Measurements from ENCODE around the gene LRFN2.

The LRFN2 gene

DNA sequence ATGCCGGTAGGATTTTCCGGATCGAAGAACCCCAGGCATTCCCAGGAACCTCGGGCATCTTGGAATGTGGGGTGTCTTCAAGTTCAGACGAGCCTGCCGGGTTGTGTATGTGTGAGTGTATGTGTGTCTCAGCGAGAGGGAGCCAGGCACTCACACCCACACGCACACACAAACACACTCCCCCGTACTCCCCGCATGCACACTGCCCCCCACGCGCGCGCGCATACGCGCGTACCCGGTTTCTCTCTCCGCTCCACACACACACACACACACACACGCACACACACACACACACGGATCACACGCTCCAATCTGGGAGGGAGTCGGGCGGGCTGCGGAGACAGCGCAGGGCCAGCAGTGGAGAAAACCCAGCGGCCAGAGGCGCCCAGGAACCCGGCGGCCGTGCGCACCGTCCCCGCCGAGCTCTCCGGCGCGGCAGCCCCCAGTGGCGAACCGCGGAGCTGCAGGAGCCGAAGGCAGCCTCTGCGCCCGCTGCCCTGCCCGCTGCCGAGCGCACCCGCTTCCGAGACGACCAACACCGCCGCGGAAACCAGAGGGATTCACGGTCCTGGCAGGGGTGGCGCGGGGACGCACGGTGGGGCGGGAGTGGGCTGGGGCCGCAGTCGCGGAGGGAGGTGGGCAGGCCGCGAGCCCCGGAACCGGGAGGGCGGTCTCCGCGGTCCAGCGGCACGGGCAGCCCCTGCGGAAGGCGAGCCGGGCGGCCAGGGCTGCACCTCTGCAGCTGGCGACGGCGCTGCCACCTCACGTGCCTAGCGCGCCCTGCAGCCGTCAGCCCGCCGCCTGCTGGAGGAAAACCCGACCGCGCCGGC lies at the start of gene LRFN2:
TSS of gene LRFN2 (minus strand) at position 125 of the 830 bp plus-strand sequence.
- peak; percentile 86 for DNase-seq

DNA sequence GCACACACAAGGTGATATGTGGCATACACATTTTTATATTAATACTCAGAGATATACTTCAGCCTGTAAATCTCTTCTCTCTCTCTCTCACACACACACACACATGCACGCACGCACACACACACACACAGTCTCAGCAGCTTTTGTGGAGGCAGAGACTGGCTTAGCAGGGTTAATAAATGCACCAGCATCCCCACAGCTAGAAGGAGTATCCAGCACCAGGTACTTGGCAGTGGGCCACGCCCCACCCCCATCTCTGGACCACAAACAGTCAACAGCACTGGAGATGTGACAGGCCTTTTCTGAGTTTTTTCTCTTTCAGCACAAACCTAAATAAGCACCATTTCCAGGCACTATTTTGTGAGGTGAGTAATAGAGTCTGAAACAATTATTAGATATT lies 47.3 kb upstream of the LRFN2 start:
- peak; percentile 46 for DNase-seq

- DNase-seq: peak; percentile 85
Measured at GRCh38 chr6:40631744-40632143, 44.6 kb upstream of the LRFN2 start.

DNA sequence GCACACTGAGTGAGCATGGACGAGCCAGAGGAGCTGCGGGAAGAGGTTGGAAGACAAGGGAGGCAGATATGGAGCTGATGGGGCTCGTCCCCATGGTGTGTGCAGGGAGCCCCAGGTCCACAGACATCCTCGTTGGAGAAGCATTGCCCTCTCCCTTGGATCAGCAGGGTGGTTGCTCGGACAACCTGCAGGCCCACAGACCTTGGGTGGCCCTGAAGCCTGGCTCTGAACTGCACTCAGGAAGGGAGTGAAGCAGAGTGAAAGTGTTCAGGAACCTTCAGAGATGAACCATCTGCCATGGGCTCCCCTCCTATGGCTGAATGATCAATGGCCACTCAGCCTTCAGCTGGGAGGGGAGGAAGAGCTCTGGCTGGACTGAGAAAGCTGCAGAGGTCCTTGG lies 43.3 kb upstream of the LRFN2 start:
- no peak for DNase-seq

DNA sequence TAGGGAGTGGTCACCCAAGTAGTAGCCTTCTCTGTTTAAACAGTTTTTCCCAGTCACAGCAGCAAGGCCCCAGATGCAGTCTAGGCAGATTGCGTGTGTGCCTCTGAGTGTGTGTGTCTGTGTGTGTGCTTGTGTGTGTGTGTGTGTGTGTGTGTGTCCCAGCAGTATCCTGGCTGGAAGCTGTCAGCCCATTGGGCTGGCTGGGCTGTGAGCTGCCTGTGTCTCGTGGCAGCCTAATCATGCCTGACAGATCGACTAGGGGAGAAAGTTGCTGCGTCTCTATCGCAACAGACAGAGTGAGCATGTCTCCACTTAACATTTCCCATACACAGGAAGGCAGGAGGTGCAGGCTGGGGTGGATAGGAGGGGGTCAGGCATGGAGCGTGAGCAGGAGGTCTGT lies 42.9 kb upstream of the LRFN2 start:
- DNase-seq: no peak

DNA sequence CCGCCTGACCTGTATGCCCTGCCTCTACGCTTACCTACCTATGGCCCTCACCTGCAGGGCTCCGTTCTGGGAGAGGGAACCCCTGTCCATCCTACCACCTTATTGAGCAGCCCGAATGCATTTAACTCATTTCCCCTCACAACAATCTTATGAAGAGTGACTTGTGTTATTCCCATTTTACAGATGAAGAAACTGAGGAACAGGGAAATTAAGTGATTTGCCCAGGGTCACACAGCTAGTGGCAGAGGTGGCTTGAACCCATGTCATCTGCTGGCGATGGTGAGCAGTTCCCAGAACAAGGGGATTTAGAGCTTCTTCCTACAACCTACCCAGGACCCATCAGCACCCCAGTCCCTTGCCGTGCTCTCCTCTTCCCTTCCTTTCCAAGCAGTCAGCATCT lies 42.3 kb upstream of the LRFN2 start:
- DNase-seq: no peak

DNA sequence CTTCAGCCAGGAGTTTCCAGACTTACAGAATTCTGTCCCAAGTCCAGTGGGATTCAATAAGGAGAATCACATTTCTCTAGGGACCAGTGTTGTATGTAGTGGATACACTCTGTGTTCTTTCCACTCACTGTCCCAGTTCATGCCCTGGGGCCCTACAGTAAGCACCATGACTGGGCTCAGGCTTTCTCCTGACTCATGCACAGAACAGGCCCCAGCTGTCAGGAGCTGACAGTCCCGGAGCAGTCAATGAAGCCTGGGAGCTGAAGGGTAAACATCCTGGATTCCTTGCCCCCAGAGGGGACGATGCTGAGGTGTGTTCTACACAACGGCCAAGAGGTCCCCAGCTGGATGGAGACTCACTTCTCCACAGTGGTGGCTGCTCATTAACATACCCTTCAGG lies 40.2 kb upstream of the LRFN2 start:
- DNase-seq: no peak

- no peak for DNase-seq
Measured at GRCh38 chr6:40626886-40627285, 39.7 kb upstream of the LRFN2 start.

- no peak for DNase-seq
Measured at GRCh38 chr6:40623932-40624331, 36.8 kb upstream of the LRFN2 start.

DNA sequence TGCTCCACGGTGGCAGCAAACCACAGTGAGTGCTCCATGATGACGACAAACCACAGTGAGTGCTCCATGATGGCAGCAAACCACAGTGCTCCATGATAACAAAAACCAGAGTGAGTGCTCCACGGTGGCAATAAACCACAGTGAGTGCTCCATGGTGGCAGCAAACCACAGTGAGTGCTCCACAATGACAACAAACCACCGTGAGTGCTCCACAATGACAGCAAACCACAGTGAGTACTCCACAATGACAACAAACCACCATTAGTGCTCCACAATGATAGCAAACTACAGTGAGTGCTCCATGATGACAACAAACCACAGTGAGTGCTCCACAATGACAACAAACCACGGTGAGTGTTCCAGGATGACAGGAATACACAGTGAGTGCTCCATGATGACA lies 36.0 kb upstream of the LRFN2 start:
- DNase-seq: no peak

DNA sequence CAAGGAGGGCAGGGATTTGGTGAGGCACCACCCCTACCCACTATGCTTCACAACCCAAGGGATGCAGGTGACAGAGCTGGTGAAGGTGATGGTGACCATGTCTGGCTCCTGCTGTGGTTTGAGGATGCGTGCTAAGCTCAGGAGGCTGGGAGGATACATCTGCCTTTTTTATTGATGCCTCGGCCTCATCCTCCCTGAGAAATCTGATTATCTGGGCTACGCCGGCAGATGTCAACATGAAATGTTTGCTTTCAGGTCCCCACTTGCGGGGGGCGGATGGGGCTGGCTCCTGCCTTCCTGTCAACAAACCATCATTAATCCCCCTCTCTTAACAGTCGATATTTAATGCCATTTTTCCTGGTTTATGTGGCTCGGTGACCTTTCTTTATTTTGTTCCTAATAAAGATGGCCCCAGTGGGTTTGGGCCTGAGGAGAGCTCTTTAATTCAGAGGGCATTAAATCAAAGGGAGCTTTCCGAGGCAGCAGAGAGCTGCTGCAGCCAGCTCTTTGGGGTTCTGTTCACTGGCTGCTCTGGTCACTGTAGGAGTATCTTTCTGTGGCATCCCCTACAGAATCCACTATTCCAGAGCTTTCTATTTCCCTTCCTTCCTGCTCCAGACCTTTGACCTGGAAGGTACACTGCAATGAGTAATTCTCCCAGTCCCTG lies 33.5 kb upstream of the LRFN2 start:
- peak; percentile 69 for DNase-seq

DNA sequence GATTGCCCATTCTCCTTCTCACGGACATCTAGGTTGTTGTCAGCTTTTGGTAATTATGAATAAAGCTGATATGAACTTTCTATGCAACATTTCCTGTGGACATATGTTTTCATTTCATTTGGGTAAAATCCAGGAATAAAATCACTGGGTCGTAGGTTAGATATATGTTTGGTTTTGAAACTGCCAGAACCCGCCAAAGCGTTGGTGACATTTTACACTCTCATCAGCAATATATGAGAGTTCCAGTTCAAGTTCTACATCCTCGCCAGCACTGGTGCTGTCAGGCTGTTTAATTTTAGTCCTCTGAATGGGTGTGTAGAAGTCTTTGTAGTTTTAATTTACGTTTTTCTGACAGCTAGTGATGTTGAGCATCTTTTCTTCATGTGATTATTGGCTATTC lies 27.5 kb upstream of the LRFN2 start:
- no peak for DNase-seq

- no peak for DNase-seq
Measured at GRCh38 chr6:40611912-40612311, 24.7 kb upstream of the LRFN2 start.

DNA sequence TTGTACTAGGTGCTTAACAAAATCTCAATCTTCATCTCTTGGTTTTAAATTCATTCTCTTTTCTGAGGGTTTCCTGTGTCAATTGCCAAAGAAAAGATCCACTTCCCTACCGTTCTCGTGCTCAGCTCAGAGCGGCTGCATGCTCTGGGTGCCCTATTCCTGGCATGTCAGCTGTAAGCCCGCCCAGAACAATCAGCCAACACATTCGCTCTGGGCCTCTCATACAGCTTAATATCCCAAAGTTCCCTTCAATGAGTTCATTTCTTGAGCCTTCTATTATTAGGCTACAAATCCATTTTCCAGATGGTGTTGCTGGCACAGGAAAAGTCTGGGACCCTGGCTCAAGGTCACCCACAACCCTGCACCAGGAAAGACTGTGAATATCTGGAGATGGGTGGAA lies 24.3 kb upstream of the LRFN2 start:
- no peak for DNase-seq

- no peak for DNase-seq
Measured at GRCh38 chr6:40610229-40610628, 23.1 kb upstream of the LRFN2 start.

- DNase-seq: no peak
Measured at GRCh38 chr6:40606981-40607380, 19.8 kb upstream of the LRFN2 start.

DNA sequence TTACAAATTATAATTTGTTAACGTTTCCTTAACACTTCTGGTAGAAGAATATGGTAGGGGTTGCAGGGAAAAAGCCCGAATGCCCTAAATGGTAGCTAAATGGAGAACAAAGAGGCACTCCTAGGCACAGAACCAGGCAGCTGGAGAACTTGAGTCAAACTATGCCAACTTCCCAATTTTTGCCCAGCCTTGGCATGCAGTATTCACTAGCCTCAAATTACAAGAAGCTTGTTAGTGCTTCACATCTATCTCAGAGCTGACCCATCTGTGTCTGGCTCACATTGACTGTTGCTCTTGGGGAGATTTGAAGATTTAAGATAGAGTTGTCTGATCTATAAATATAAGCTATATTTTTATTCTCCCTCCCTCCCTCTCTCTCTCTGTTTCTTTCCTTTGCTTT lies 19.4 kb upstream of the LRFN2 start:
- no peak for DNase-seq

DNA sequence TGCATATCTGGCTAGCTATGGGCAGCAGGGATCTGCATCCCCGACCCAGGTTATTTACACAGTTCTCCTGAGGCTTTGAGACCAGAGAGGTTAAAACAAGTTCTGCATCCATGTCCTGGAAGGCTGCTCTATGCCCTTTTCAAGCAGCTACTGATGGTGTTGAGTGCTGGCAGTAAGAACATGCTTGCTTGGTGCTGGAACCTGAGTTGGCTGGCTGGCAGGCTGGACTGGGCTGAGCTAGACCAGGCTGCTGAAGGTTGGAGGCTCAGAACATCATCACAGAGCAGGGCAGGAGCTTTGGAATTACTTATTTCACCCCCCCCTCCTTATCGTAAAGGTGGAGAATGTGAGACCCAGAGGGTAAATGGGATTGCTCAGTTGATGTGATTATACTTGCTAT lies 16.9 kb upstream of the LRFN2 start:
- DNase-seq: no peak

- DNase-seq: no peak
Measured at GRCh38 chr6:40599555-40599954, 12.4 kb upstream of the LRFN2 start.

DNA sequence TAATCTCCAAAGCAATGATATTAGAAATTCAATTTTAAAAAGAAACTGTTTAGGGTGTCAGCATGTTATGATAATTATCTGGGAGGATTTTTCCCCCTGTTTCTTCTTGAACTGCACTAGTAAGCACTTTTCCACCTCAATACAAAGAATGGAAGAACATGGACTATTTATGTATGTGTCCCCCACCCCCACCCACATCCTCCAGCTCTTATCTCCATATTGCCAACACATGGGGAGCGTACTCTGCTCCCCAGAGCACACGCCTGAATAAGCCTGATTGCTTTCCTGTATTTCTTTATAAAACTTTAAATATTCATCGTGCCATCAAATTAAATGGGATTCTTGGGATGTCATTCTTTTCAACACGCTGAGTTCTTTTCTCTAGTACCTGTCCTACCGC lies 11.4 kb upstream of the LRFN2 start:
- no peak for DNase-seq

GRCh38 chr6:40597301-40597700 lies 10.1 kb upstream of the LRFN2 start:
- DNase-seq: no peak

DNA sequence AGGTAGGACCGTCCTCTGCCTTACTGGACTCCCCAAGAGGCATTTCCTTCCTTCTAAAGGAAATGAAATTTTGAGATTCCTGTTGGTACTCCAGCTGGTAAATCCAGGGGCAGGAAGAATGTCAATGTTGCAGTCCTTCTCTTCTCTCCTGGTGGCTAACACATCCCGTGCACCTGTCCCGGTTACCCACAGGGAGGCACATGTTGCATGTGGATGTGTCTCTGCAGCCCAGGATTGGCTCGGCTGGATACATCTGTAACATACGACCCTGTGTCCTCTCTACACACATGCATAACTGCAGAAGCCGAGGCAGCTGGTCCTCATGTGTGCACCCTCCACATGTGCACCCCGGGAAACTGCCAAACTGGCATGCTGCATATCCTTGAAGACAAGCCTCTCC lies 1.3 kb upstream of the LRFN2 start:
- peak; percentile 24 for DNase-seq

DNA sequence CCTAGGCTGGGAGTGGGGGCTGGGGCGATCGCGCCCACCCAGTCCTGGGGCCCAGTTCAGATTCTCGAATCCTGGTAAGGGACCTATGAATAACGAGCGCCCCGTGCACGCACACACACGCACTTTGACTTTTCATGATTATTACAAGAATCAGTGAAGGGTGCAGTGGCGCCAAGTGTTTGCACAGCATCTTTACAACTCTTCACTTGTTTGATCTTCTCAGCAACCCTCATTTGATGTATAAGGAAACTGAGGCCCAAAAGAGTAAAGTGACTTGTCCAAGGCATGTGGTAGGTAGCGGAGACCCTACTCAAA lies 863 bp upstream of the LRFN2 start:
- no peak for DNase-seq

GRCh38 chr6:40586369-40587201 lies 579 bp downstream of the LRFN2 start:
- DNase-seq: peak; percentile 45
